GM19372 (cell line): Measurements from ENCODE around the gene C2.

Experiments used
- ATAC-seq: cut with Tn5 transposase; IDR thresholded peaks from one replicate; pipeline ENCODE4 v1.9.1; 2021; ENCODE audit warnings: mild to moderate bottlenecking, low read depth, moderate library complexity; ENCODE audit not compliant: unreplicated experiment

The C2 gene

DNA sequence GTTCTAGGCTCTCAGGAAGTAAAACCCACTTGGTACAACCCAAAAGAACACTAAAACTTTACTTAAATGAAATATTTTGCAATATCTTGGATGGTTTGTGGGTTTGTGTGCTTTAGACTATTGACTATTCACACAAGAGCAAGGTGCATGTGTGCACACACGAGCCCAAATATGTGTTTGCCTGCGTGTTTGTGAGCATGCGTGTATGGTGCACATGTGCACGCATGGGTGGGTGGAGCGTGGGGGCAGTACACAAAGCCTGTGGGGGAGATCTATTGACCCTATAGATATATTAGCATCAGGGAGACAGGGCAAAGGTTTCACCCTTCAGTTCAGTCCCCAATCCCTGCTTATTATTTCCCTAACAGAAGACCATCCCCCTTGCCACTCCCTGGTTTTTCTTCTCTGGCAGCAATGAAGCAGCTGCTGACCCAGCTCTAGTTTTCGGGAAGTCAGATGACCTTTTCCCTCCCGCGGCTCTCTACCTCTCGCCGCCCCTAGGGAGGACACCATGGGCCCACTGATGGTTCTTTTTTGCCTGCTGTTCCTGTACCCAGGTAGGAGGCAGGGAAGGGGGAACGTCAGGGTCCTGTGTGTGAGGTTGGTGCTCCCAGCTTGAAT is at the start of gene C2:
TSS of gene C2 (plus strand) at position 476 of the 621 bp plus-strand sequence. CDS start at position 512, 36 bp downstream.
- ATAC-seq = no peak

GRCh38 chr6:31878222-31878621 is 49.3 kb upstream of the C2 start:
- ATAC-seq = no peak

- no peak for ATAC-seq
Observed at GRCh38 chr6:31878726-31879125, 48.8 kb upstream of the C2 start, which contains the start of gene SLC44A4. TSS of gene SLC44A4 (minus strand) at chr6:31878997. CDS start at chr6:31878980, 17 bp downstream.

DNA sequence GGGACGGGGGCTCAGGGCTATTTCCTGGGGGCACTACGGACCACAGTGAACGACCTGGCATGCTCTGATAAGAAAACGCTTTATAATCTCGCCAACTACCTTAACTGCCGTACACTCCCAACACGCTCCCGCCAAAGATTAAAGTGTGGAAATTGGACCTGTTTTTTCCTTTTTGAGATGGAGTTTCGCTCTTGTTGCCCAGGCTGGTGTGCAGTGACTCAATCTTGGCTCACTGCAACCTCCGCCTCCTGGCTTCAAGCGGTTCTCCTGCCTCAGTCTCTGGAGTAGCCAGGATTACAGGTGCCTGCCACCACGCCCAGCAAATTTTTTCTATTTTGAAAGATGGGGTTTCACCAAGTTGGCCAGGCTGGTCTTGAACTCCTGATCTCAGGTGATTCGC is 48.4 kb upstream of the C2 start:
- no peak for ATAC-seq

DNA sequence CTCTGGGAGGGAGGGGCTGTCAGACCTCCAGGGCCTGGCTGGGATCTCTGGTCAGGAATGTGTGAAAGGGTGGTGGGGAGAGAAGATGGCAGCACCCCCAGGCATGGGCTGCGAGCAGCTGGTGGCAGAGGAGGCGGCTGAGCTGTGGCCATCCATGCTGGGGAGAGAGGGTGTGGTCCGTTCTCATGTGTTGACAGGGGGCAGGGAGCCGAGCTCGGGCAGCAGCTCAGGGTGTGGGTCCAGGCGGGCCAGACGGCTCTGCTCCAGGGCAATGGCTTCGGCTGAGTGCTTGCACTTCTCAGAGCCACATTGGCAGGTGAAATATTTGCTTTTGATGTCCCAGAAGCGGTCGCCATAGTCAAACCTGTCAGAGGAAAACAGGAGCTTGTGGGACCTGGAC is 47.6 kb upstream of the C2 start:
- ATAC-seq = no peak

- ATAC-seq = no peak
Observed at GRCh38 chr6:31880616-31881015, 46.9 kb upstream of the C2 start.

- ATAC-seq = no peak
Observed at GRCh38 chr6:31881136-31881859, 46.2 kb upstream of the C2 start.

GRCh38 chr6:31882344-31882743 is 45.2 kb upstream of the C2 start:
- ATAC-seq = no peak

DNA sequence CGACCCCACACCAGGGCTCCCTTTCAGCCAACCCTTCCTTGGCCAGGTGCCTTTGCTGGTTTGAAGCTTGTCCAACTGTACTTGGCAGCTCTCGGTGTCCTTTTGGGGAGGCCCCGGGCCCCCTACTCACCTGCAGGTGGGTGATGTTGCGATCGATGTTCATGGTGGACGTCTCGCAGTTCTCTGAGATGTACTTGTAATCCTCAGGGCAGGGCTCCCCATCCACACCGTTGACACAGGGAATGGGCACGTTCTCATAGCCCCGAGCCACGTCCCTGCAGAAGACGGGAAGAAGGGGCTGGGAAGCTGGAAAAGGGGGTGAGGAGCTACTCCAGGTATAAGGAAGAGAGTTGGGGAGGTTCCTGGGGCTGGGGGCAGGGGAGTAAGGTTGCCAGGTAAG is 43.8 kb upstream of the C2 start:
- ATAC-seq = no peak

DNA sequence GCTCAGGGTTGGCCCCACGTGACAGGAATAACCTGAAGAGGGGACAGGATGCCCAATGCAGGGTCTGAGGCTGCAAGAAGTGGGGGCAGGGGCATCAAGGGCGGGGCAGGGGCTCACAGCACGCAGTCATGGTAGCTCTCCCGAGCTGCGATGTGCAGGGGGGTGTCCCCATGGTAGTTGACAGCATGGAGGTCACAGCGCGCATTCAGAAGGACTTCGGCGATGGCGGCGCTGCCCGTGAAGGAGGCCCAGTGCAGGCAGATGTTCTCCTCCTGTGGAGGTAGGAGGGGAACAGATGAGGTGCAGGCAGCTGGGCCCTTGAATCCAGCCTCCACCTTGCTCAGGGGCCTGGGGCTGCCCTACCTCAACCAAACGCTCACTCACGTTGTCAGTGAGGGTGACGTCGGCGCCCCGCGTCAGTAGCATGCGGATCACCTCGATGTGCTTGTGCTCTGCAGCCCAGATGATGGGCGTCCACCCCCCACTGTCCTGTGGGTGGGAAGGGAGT is 42.9 kb upstream of the C2 start:
- no peak for ATAC-seq

GRCh38 chr6:31886541-31886991 is 41.0 kb upstream of the C2 start:
- no peak for ATAC-seq

GRCh38 chr6:31887173-31888007 is 40.1 kb upstream of the C2 start:
- ATAC-seq = no peak

GRCh38 chr6:31888276-31889258 is 39.0 kb upstream of the C2 start:
- ATAC-seq = no peak

GRCh38 chr6:31889331-31889972 is 38.1 kb upstream of the C2 start:
- ATAC-seq = no peak

- ATAC-seq = no peak
Observed at GRCh38 chr6:31892821-31893220, 34.7 kb upstream of the C2 start.

DNA sequence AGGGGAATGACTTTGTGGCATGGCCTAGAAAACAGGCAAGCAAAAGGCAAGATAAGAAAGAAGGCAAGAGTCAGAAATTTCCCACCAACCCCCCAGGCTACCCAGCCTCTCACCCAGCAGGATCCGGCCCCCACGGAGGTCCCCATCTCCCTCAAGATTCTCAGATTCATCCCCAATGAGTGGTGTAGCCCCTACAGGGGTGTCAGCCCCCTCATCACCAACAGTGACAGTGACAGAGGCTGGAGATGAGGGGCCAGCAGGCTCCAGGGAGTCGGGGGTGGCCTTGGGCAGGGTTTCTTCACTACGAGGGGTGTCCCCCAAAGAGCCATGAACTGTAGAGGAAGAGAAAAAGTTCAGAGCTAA is 31.0 kb upstream of the C2 start:
- no peak for ATAC-seq

- no peak for ATAC-seq
Observed at GRCh38 chr6:31896856-31897611, 30.5 kb upstream of the C2 start.

DNA sequence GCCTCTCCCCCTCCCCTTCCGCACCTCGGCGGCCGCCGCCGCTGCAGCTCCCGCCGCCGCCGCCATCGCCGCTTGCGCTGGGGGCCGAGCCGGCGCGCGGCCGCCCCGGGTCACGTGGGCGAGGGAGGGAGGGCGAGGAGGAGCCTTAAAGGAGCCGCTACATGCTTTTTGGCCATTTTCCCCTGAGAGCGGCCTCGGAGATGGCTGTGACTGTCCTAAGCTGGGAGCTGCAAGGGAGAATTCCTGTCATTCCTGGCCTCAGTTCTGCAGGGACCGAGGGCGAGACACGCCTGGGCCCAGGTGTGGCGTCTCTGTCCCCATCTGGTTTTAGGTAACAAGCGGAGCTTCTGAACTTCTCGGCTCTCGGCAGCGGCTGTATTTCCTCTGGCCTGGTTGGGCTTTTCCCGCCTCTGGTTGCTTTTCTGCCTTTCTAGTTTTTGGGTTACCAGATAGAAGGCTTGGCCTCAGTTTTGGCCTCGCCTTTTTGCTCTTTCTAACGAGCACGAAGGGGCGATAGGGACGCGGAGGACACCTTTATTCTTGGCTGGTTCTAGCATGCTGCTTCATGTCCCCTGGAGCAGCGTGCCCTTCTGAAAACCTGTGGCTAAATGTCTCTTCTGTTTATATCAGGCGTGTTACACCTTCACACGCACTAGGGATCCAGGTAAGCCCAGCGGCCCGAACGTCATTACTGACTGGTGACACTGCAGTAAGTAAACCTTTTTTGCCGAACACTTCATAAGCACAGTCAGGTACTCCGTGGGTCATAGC is 29.7 kb upstream of the C2 start, which contains the start of gene EHMT2:
TSS of gene EHMT2 (minus strand) at position 87 of the 771 bp plus-strand sequence. CDS start at position 66, 21 bp downstream.
- peak; percentile 39 for ATAC-seq
